Activated naive CD8-positive, alpha-beta T cell treated with anti-CD3 and anti-CD28 coated beads, Interleukin-2, amount 50 U/mL, for 16 hours (primary cell): ENCODE results near the gene FAM216A.
"Not testable (repeated sequence)": the region's sequence is repeated elsewhere in the genome, so short reads cannot be mapped to it uniquely, and the experiment has no call there.

ENCODE experiments used
- DNase-seq: peaks from one replicate; pipeline ENCODE4 v3.0.0-alpha.2; 2020; ENCODE audit warnings: low read depth, low spot score

Gene FAM216A

DNA sequence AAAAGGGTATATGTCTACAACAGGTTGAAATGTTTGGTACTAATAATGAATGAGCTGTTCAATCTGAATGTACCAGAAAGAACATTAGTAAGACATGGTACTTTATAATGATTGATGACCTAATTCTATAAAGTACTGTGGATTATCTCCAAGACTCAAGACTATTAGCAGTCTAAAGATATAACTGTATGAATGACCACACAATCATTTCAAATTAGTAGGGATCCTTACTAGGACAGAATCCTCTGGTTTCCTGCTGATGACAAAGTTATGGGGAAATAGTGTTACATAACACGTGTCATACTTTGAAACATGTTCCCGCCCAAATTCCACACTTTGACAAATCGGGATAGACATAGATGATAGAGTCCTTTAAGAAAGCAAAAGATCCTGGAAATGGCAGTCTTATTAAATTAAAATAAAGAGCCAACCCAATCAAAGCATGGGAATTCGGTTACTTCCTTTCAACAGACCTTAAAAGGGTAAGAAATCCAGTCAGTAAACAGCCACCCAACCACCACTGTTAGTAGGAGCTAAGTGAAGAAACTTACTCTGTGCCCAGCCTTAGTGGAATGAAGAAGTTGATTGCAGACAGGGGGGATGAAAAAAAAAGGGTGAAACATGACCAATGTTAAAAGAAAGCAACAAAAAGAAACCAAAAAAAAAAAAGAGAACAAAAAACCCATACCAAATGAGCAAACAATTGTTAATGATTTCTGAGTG is 30.5 kb downstream of the FAM216A start:
- DNase-seq = no peak

DNA sequence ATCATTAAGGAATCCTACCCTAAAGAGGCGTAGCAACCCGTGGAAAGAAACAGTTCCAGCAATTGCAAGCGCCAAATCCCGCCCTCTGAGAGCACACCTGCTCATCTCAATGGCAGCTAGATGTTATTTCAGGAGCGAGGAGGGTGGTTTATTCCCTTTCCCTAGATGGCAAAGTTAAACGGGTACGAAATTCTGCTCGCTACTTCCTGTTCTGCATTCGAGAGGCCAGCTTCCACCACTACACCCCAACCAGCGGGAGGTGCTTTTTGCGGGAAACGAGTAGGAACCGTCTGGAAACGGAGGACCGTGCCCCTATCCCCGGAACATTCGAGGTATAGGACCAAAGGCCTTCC is 32.7 kb downstream of the FAM216A start:
- no peak for DNase-seq

DNA sequence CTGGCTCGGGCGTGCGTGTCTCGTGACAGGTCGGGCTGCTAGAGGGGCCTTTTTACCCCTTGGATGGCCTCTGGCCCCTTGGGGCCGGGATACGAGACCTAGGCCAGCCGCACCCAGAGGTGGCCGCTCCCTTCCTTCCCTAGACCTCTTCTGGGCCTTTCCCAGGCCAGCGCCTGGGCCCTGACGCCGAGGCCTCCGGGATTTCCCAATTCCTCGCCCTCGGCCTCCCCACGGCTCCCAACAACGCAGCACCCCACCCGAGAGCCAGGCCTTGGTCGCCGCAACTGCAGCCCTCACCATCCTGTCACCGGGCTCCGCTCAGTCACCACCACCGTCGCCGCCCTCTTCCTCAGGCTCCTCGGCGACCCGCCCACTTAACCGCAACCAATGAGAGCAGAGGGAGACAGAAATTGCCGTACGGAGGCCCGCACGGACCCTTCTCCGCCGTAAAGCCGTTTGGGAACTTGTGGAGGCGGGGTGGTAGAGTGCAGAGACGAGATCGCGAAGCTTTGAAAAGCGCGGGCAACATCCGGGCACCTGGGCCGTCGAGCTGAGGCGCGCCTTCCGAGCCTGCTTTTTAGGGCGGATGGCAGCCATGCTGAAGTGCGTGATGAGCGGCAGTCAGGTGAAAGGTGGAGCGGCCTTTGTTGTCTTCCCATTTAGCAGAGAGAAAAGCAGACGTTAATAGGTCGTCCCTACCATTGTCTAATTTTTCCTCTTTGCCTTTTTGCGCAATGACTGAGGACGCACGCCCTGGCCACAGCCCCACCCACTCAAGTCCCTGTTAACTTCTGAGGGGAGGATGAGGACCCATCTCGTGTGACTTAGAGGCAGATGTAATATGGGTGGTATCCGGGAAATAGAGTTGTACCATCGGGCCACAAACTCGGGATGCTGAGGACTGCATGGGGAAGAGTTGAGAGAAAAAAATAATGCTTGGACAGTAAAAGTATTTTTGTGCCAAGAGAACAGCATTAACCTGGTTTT is 33.4 kb downstream of the FAM216A start, which contains the start of the genes RAD9B and VPS29:
TSS of gene RAD9B (plus strand) at position 580 of the 987 bp plus-strand sequence. CDS start at position 587, 7 bp downstream.
TSS of gene VPS29 (minus strand) at position 360 of the 987 bp plus-strand sequence. CDS start at position 300, 60 bp downstream.
- DNase-seq = peak; percentile 98

DNA sequence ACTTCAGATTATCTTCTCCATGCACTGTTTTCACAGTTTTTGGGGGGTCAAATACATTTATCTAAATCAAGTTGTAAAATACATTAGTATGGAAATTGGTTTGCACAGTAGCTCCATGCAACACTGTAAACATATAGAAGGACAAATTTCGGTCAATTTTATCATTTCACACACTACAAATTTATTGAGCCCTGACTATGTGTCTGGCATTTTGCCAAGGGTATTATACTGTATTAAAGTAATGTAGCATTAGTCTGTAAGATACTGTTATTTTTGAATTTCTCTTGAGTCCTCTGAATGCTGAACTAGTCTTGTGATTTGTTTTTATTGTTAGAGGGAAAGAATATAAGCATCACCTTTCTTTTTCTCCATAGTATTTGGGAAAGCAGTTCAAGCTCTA is 34.8 kb downstream of the FAM216A start:
- no peak for DNase-seq

DNA sequence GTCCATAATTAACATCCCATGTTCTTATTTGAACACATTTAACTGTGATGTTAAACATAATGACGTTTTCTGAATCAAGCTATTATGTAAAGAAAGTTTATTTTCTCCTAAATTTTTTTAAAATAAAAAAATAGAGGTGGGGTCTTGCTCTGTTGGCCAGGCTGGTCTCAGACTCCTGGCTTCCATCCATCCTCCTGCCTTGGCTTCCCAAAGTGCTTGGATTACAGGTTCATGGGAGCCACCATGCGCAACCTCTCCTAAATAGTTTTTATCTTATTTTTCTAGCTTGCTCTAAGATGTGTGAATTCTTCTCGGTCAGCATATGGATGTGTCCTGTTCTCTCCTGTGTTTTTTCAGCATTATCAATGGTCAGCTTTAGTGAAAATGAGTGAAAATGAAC is 36.7 kb downstream of the FAM216A start:
- no peak for DNase-seq

DNA sequence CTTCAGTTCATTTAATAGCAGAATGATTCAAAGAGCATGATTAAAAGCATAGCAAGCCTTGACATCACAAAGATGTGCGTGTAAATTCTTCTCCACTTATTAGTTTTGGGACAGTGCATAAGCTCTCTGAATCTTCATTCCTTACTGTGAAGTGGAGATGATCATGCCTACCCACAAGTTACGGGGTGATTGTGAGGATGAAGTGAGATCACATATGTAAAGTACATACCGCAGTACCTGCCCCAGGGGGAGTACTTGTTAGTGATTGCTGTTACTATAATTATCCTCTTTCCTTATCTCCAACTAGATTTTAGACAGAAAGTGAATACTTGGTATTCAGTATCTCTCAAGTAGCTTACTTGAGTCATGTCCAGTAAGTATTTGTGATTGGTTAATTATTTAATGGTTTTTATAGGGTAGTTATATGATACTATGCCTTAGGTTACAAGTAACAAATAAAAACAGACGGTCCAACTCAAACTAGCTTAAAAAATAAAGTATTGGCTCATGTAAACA is 39.5 kb downstream of the FAM216A start:
- DNase-seq = no peak

DNA sequence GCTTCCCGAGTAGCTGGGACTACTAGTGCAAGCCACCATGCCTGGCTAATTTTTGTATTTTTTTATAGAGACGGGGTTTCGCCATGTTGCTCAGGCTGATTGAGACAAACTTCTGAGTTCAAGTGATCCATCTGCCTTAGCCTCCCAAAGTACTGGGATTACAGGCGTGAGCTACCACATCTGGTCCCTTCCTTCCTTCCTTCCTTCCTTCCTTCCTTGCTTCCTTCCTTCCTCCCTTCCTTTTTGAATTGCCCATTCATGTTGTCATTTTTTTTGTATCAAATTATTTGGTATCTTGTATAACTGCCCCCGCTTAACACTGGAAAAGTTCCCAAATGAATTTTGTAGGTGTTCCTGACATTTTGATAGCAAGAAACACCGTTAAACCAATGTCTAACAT is 45.2 kb downstream of the FAM216A start:
- no peak for DNase-seq

DNA sequence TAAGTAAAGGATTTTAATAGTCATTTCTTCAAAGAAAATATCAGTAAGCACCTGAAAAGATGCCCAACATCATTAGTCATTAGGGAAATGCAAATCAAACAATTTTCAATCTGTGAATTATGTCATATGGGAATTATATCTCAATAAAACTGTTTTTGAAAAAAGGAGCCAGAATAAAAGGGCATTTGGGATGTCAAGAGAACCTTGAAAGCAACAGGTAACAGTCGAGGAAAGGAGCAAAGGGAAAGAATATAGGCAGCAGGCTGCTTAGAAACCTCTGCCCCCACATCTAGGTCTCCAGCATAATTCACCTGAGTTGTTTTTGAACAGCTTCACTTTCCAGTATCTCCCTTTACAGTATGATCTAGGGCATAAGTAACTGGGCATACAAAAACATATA is 45.7 kb downstream of the FAM216A start:
- no peak for DNase-seq

DNA sequence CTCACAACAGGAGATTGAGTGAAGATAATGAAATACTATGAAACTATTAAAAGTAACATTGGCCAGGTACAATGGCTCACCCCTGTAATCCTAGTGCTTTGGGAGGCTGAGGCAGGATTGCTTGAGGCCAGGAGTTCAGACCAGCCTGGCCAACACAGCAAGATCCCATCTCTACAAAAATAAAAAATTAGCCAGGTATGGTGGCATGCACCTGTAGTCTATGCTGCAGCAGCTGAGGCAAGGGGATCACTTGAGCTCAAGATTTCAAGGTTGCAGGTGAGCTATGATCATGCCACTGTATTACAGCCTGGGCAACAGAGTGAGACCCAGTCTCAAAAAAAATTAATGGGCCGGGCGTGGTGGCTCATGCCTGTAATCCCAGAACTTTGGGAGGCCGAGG is 48.4 kb downstream of the FAM216A start:
- DNase-seq = no peak

DNA sequence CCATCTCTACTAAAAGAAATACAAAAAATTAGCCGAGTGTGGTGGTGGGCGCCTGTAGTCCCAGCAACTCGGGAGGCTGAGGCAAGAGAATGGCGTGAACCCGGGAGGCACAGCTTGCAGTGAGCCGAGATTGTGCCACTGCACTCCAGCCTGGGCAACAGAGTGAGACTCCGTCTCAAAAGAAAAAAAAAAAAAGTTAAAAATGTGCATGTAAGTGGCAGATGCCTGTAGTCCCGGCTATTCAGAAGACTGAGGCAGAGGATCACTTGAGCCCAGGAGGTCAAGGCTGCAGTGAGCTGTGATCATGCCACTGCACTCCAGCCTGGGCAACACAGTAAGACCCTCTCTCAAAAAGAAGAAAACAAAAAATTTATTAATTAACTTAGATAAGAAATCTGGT is 49.4 kb downstream of the FAM216A start:
- not testable (repeated sequence) for DNase-seq

DNA sequence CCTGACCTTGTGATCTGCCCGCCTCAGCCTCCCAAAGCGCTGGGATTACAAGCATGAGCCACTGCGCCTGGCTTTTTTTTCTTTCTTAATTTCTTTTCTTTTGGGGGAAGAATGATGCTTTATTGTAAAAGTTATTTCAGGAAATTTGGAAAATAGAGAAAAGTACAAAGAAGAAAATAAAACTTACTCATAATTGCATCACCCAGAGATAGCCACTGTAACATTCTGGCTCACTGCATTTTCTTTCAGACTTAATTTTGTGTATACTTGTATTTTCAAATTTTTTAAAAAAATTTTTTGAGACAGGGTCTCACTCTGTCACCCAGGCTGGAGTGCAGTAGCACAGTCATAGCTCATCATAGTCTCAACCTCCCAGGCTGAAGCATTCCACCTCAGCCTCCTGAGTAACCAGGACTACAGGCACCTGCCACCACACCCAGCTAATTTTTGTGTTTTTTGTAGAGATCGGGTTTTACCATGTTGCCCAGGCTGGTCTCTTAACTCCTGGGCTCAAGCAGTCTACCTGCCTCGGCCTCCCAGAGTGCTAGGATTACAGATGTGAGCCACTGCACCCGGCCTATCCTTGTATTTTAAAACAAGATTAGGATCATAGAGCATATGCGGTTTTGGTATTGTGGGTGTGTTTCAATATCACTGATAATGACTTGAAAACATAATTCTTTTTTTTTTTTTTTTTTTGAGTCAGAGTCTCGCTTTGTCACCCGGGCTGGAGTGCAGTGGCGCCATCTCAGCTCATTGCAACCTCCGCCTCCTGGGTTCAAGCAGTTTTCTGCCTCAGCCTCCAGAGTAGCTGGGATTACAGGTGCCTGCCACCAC is 52.4 kb downstream of the FAM216A start:
- not testable (repeated sequence) for DNase-seq

DNA sequence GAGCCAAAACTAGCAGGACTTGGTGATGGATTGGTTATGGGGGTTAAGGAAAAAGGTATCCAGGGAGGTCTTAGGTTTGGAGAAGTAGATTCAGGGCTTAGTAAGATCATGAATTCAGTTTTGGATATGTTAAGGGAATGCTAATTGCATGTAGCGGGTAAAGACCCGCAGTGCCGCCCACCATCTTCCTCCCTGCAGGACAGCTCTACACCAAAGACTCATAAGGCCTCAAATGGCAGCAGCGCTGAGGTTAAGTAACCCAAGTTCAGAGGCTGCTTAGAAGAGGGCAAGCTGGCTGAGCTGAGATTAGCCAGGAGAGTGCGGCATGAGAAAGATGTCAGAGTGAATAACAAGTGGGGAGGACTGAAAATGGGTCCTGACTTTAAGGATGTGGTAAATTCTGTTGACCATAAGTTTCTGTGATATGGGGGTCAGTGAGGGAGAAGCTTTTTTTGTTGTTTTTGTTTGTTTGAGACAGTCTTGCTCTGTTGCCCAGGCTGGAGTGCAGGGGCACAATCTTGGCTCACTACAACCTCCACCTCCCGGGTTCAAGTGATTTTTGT is 59.7 kb downstream of the FAM216A start:
- no peak for DNase-seq

DNA sequence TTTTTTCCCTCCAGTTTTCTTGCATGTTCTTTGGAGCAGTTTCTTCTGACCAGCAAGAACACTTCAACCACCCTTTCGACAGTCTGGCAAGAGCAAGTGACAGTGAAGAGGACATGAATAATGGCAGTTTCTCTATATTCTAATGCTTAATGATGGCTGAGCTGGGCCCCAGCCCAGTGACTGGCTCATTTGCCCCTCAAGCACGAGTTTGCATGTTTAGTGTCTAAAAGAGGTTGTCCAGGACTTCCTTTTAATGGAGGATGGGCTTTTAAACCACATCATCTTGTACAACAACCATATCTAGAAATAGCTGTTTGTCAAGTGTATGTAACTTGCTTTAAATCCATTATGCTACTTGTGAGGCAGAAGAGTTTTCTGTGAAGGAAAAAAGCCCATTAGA is 61.9 kb downstream of the FAM216A start:
- DNase-seq = no peak

DNA sequence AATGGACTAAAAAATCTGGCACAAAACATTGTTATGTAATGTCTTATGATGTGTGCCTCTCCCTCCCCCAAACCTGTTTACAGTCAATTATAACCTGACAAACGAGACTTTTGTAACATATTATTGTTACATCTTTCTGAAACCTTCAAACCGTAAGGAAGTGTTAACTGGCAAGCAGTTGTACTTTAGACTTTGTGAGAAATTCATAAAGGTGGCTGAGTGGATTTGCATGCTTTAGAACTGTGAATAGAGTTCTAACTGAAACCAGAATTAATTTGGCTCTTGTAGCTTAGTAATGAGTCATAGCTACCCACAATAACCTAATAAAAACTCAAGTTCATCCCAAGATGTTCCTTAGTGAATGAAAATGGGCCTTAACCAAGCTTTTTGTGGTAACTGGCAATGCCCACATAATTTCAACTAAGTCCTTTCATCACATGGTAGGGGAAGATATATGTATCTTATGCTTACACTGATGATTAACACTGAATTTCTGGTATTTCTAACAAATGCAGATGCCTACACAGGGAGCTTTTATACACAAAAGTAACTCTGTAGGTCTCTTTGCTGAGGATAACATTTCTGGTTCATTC is 63.2 kb downstream of the FAM216A start:
- DNase-seq = no peak

DNA sequence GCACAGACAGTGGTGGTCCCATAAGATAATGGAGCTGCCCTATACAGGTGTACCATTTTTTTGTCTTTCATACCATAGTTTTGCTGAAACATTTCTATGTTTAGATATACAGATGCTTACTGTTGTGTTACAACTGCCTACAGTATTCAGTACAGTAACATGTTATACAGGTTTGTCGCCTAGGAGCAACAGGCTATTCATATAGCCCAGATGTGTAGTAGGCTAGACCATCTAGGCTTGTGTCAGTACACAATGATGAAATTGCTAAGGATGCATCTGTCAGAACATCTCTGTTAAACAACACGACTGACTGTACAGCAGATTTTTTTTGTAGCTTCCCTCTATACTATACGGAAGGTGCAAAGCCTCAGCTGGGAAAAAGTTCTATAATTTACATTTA is 64.0 kb downstream of the FAM216A start:
- DNase-seq = no peak

DNA sequence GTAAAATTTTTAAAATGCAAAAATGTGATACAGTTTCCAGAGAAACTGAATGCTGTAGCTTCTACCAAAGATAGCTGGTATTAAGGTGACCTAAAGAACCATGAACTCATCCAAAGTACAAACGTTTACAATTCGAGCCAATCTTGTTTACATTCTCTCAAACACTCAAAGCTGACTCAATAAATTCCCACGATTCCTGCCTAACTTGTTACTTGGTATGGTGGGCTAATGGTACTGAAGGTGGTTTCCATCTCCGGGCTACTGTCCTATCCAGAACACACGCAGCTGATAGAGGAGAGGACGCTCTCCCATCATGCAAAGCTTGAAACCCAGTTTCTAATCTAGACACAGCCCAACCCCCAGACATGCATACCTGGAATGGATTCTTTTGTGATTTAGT is 65.0 kb downstream of the FAM216A start:
- DNase-seq = no peak

DNA sequence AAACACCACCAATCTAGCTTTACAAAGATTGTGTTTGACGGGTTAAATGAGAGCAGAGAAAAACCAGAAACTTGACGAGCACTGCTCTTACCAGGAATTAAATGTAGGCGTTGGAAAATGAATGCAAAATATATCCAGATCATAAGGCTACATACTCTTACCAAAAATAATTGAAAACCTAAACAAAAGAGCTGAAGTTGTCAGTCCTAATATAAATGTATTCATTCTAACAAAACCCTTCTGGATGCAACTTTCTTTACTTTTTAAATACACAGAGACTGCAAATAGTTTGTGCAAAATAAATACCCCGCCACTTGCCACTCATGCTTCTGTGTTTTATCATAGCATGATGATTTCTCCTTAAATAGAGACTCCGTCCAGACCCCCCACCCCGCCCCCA is 66.2 kb downstream of the FAM216A start:
- DNase-seq = no peak

DNA sequence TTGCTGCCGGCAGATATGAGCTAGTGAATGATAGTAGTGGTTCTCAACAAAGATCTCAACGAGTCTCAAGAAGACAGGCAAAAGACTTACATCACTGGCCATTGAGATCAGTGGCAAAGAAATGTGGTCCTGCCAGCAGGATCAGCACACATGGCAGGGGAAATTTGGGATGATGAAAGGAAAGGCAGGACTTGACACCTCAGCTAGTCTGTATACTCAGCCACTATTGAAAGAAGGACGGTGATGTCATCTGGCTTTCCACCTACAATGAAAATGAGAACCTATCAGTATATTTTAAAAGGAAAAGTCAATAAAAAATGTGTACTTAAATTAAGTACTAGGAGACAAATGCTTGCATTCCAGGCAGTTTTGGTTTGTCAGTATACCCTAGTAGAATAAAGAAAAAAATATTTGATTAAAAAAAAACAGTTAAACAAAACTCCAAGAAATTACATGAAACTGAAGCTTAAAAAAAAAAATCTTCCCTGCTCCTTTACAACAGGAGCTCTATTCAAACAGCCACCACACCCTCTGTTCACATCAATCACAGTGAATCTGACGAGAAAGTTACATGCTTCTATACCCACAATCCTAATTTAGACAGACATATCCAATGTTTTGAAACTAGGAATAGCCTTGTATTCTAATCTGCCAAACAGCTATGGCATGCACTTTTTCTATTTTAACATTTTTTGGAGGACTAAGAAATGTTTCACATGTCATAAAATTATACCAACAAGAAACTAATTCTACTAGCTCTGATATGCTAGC is 68.4 kb downstream of the FAM216A start:
- DNase-seq = no peak

DNA sequence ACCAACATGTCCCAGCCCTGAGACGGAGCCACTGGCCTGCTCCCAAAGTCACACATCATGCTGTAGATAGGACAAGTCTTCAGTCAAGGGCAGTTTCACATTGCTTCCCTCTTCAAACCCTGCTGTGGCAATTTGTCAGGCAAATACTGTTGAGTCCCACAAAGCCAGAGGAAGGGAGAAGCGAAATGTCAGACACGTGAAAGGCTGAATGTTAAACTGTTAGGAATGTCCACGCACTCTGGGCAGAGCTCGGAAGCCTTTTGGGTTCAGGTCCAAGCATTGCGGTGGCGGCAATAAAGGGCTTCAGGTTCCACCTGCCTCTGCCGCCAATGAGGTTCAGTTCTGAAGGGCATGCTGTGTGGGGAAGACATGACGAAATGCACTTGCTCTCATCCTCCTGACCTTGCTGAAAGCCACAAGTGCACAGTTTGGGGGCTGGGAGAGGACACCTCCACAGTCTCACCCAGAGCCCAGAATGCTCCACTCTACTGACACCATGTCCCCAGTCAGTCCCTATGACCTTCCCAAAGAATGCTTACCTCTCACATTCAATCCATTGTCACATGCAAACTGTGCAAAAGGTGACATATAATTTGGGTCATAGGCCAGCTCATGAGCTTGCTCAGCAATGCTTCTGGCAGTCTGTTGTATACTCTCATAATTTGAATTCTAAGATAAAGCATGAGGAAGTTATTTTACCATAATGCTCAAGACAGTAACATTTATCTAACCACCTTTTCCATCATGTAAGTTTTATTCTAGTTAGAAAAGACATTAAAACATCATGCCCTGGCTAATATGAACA is 69.2 kb downstream of the FAM216A start:
- no peak for DNase-seq
